NCI-H82 (cell line): ENCODE data around the gene GPC1.

Source experiments
- DNase-seq: peaks from one replicate; lab custom pipeline; 2025; lab: John Stamatoyannopoulos, UW

The GPC1 gene

GRCh38 chr2:240457223-240458043 is 22.0 kb downstream of the GPC1 start:
- DNase-seq: no peak

- DNase-seq: no peak
Measured at GRCh38 chr2:240458044-240458899, 22.8 kb downstream of the GPC1 start.

- no peak for DNase-seq
Measured at GRCh38 chr2:240458900-240459391, 23.5 kb downstream of the GPC1 start.

GRCh38 chr2:240459401-240460252 is 24.2 kb downstream of the GPC1 start:
- DNase-seq: peak; percentile 40

- DNase-seq: no peak
Measured at GRCh38 chr2:240460253-240460711, 24.8 kb downstream of the GPC1 start.

GRCh38 chr2:240460781-240461431 is 25.4 kb downstream of the GPC1 start:
- peak; percentile 27 for DNase-seq

- DNase-seq: no peak
Measured at GRCh38 chr2:240461471-240462072, 26.1 kb downstream of the GPC1 start.

- no peak for DNase-seq
Measured at GRCh38 chr2:240462073-240462706, 26.7 kb downstream of the GPC1 start.

- no peak for DNase-seq
Measured at GRCh38 chr2:240462707-240463273, 27.3 kb downstream of the GPC1 start.

GRCh38 chr2:240463274-240463865 is 27.9 kb downstream of the GPC1 start:
- no peak for DNase-seq

GRCh38 chr2:240463866-240464481 is 28.5 kb downstream of the GPC1 start:
- no peak for DNase-seq

- DNase-seq: no peak
Measured at GRCh38 chr2:240464514-240465241, 29.2 kb downstream of the GPC1 start.

- DNase-seq: no peak
Measured at GRCh38 chr2:240465268-240465764, 29.9 kb downstream of the GPC1 start.

GRCh38 chr2:240465765-240466578 is 30.5 kb downstream of the GPC1 start:
- no peak for DNase-seq

- no peak for DNase-seq
Measured at GRCh38 chr2:240466579-240467148, 31.2 kb downstream of the GPC1 start.

- DNase-seq: no peak
Measured at GRCh38 chr2:240467149-240467642, 31.7 kb downstream of the GPC1 start.
